Heart left ventricle (tissue), 16 donors: ENCODE results near the gene CST4. TPM values are rescaled to one million over a fixed set of nuclear protein-coding genes. Genes with fewer than 3 reads are reported as not detected.

ENCODE experiments used
- ATAC-seq, 4 donors: fragments of 200-7000 bp; cut with Tn5 transposase; one replicate each; pipeline ENCODE4 v1.9.1; 2020 to 2022; ENCODE audit warnings: moderate library complexity in 4 of 4, mild to moderate bottlenecking in 3 of 4, moderate number of reproducible peaks in 1 of 4
- DNase-seq, 5 donors: peaks; one replicate each; pipeline ENCODE4 v3.0.0-alpha.2; 2020
- H3K27ac ChIP-seq, 12 donors: fragments of 200-600 bp; sonication (generic) in 4 of 12; one replicate each; pipeline versions ENCODE4 v1.5.0 to v1.8.0; 2016 to 2022; ENCODE audit warnings: mild to moderate bottlenecking in 2 of 12
- H3K27me3 ChIP-seq, 9 donors: fragments of 200-600 bp; sonication (generic) in 2 of 9; one replicate each; pipeline versions ENCODE4 v1.5.1 to v1.8.0; 2016 to 2022; ENCODE audit warnings: mild to moderate bottlenecking in 3 of 9
- H3K36me3 ChIP-seq, 9 donors: fragments of 200-600 bp; sonication (generic) in 2 of 9; one replicate each; pipeline versions ENCODE4 v1.5.0 to v1.8.0; 2018 to 2022; ENCODE audit warnings: mild to moderate bottlenecking in 2 of 9
- H3K4me1 ChIP-seq, 12 donors: fragments of 200-600 bp; sonication (generic) in 4 of 12; one replicate each; pipeline versions ENCODE4 v1.5.0 to v1.8.0; 2016 to 2022; ENCODE audit warnings: mild to moderate bottlenecking in 3 of 12
- H3K4me3 ChIP-seq, 12 donors: fragments of 200-600 bp; sonication (generic) in 4 of 12; one replicate each; pipeline versions ENCODE4 v1.5.0 to v1.8.0; 2017 to 2022; ENCODE audit warnings: mild to moderate bottlenecking in 9 of 12, moderate library complexity in 4 of 12
- H3K9me3 ChIP-seq, 12 donors: fragments of 200-600 bp; sonication (generic) in 4 of 12; one replicate each; pipeline versions ENCODE4 v1.5.0 to v1.8.0; 2016 to 2022; ENCODE audit warnings: mild to moderate bottlenecking in 1 of 12
- POLR2A ChIP-seq, 2 donors: fragments of 450-650 bp; IDR thresholded peaks; one replicate each; pipeline ENCODE4 v1.6.1; 2017; ENCODE audit warnings: antibody characterized with exemption in 2 of 2, mild to moderate bottlenecking in 2 of 2, moderate library complexity in 2 of 2
- WGBS, 4 donors: extraction: QIAGEN DNeasy Blood & Tissue Kit in 2 of 4; methylation state at CpG; one replicate each; pipeline versions ENCODE4 v1.1.5 to v1.1.7; 2013 to 2018; 5-methylcytosine and 5-hydroxymethylcytosine counted together
- intact Hi-C, 10 donors: fragments of 100-400 bp; cut with DNase I; formaldehyde crosslinking; loops; one replicate each; pipeline versions ENCODE4 v1.11.1 to v1.14.2; 2022
- polyA plus RNA-seq, 2 donors: library from polyadenylated mRNA; stranded (reverse); fragments of 200-250 nt; gene quantifications; one replicate each; pipeline ENCODE4 v1.2.3, GENCODE V29; 2013
- total RNA-seq, 9 donors: library from RNA; depleted of rRNA in 2 of 9; stranded (reverse); fragments of >200 nt in 2 of 9; fragmentation: NEBNext Ultra II Directional in 3 of 9; extraction: Animal tissue kit (Norgen Biotek cat#: 25700) in 3 of 9; gene quantifications; one replicate each; pipeline versions ENCODE4 v1.1.0 to v1.2.4, GENCODE V29; 2016 to 2023
- TF ChIP-seq, protein P1 (sequence below), 12 donors: fragments of 200-600 bp; sonication (generic) in 4 of 12; IDR thresholded peaks; one replicate each; pipeline versions ENCODE4 v1.5.0 to v1.8.0; 2018 to 2022; ENCODE audit warnings: antibody characterized with exemption in 12 of 12, mild to moderate bottlenecking in 5 of 12
- donor health status: ischemic (EF 13 %, LVEDD 7.1; RV severe dilation, severe dysfunction).
- donor health status: healthy with polysubstance abuse.
- donor health status: DM: no; HTN: yes; CAD: no.
- donor health status: DM: no; HTN: no; CAD: no.
- donor health status: ischemic (EF 25% LVEDD 6.9; RV normal size, moderate dysfunction).
- donor health status: ischemic (EF 25% LVEDD 5.7; RV mildly dilated, moderate dysfunction).
- donor health status: healthy.
- donor health status: DM: yes; HTN: yes; CAD: no.
- donor health status: ischemic (EF 35%, LVEDD 5.7; RV mildly dilated, moderate dysfunction).
- donor health status: nonischemic (EF 11% LVEDD 7.7; RV severe dilation, severe dysfunction).
- donor health status: DM: yes; HTN: yes; CAD: no.
- donor health status: PGD.
- donor health status: ischemic (EF 29% LVEDD 5.4; RV normal size, mild dysfunction).
- donor health status: nonischemic (EF 23%, LVEDD 6.1; RV moderate dilation, normal function).

The CST4 gene
- total and polyA plus RNA-seq, 11 donors, result not detected

DNA sequence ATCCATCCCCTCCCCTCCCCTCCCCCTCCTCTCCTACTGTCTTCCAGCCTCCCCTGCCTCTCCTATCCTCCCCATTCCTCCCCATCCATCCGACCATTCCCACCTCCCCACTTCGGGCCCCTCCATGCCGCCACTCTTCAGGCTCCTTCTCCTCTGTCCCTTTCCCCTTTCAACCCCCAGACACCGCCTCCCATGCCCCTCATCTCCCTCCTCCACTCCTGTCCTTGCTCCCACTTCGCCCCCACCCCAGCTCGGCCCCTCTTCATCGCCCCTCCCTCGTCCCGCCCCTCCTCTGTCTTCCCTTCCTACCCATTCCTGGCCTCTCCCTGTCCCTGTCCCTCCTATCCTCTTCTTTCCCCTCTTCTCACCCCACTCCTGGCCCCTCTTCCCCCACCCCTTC is 50.5 kb downstream of the CST4 start:
- Histone ChIP-seq H3K27ac (peak overlapping the region in 2 of 12 donors; percentile 98 to 99), H3K4me3 (no peak overlapping the region), H3K36me3 (peaks cover 0 to 20% (median 7%) of the 10 kb centered on the region in 9 donors), H3K9me3 (no peaks in the 10 kb centered on the region), H3K4me1 (peaks cover 0 to 80% (median 36%) of the 10 kb centered on the region in 12 donors), H3K27me3 (no peaks in the 10 kb centered on the region)
- no peak for TF ChIP-seq POLR2A (IDR thresholded peaks at IDR 0.05)
- TF ChIP-seq, protein P1, sequence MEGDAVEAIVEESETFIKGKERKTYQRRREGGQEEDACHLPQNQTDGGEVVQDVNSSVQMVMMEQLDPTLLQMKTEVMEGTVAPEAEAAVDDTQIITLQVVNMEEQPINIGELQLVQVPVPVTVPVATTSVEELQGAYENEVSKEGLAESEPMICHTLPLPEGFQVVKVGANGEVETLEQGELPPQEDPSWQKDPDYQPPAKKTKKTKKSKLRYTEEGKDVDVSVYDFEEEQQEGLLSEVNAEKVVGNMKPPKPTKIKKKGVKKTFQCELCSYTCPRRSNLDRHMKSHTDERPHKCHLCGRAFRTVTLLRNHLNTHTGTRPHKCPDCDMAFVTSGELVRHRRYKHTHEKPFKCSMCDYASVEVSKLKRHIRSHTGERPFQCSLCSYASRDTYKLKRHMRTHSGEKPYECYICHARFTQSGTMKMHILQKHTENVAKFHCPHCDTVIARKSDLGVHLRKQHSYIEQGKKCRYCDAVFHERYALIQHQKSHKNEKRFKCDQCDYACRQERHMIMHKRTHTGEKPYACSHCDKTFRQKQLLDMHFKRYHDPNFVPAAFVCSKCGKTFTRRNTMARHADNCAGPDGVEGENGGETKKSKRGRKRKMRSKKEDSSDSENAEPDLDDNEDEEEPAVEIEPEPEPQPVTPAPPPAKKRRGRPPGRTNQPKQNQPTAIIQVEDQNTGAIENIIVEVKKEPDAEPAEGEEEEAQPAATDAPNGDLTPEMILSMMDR (IDR thresholded peaks at IDR 0.05), result no peak
- 70 to 76% (median 72%) methylated on average over 9 of the region's 9 CpGs for WGBS, 4 donors
- ATAC-seq, result no peak
- intact Hi-C loops, result loop anchor here in 1 of 10 donors (5.0 kb wide), 1 partner anchor 276 kb away; the partner anchor contains the start of gene GZF1
- DNase-seq, result peak in 1 of 5 donors; percentile 56

DNA sequence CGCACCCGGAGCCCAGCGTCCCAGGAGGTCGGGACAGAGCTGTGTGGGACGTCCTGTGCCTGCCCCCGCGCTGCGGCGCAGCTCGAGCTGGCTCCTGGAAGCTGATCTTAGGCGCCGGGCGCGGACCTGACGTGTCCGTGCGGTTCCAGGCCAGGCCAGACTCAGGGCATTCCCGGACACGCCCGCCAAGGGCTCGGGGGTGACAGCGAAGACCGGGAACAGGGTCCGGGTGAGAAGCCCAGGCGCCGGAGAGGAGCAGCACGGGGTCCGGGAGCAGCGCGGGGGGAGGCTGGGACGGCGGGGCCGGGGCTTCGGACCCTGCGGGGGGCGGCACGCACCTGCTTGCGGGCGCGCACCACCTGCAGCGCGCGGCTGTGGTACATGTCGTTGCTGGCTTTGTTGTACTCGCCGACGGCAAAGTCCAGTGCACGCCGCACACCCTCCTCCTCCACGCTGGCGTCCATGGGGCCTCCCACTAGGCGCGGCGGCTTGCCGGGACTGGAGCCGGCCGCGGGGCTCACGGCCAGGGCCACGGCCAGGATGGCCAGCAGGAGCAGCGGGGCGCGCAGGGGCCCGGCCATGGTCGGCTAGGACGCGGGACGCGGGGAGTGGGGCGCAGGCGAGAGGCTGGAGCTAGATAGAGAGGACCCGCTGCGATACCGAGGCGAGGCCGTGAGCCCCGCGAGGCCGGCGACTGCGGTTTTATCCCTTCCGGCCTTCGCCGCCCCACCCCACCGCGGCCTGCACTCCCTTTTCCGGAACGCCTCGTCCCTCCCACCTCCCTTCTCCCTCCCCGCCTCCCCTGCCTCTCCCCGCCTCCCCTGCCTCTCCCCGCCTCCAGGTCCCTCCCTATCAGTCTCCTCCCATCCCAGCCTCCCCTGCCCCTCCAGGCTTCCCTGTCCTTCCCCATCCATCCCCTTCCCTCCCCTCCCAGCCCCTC is 51.3 kb downstream of the CST4 start, which contains the start of gene CST3:
TSS of gene CST3 (minus strand) at position 674 of the 940 bp plus-strand sequence. CDS start at position 581, 93 bp downstream.
- Histone ChIP-seq H3K4me1 (peaks cover 0 to 80% (median 36%) of the 10 kb centered on the region in 12 donors), H3K27ac (peak within 1 kb of the TSS; percentile 87 to 100 (median 96))
- 0 to 1% (median 1%) methylated on average over 37 to 92 of the region's 92 CpGs for WGBS, 4 donors

DNA sequence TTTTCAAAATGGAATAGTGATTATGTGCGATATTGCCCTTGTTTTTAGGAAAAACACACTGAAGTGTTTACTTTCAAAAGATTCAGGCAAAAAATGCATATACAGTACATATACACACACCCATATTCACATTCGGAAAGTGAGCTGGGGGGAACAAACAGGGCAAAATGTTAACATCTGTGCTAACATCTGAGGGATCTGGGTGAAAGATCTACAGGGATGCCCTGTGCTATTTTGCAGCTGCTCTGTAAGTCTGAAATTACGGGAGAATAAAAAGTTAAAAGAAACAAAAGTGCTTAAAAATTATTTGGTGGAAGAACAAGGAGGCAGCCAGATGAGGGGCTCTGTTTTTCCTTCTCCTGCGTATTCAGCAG is 51.9 kb downstream of the CST4 start:
- DNase-seq (no peak), ATAC-seq (no peak)
- intact Hi-C loops, result loop anchor here in 3 of 10 donors (2.0 to 5.0 kb wide), 3 partner anchors 26 to 275 kb away; partner anchors contain the start of gene GZF1 (in 1 of the 3)
- Histone ChIP-seq H3K36me3 (peaks cover 0 to 31% (median 21%) of the 10 kb centered on the region in 9 donors), H3K27ac (peak overlapping the region; percentile 87 to 100 (median 96)), H3K9me3 (no peaks in the 10 kb centered on the region), H3K4me3 (peak overlapping the region; percentile 59 to 100 (median 90)), H3K27me3 (no peaks in the 10 kb centered on the region), H3K4me1 (peaks cover 0 to 80% (median 31%) of the 10 kb centered on the region in 12 donors)
- WGBS, 4 donors, result 26 to 43% (median 30%) methylated on average over 4 of the region's 4 CpGs
- TF ChIP-seq, protein P1 (IDR thresholded peaks at IDR 0.05), result no peak
- TF ChIP-seq POLR2A (IDR thresholded peaks at IDR 0.05), result no peak

More for the DNA sequence above, 51.3 kb downstream of the CST4 start, which contains the start of gene CST3:
- ATAC-seq (peak; percentile 64 to 89 (median 87)), DNase-seq (peak; percentile 93 to 95 (median 95))
- TF ChIP-seq, protein P1 (IDR thresholded peaks at IDR 0.05), result peak in 3 of 12 donors; percentile 6 to 23 (median 22)
- peak; percentile 47 to 94 for TF ChIP-seq POLR2A (IDR thresholded peaks at IDR 0.05)
- H3K36me3 ChIP-seq, result peaks cover 0 to 28% (median 15%) of the 10 kb centered on the region in 9 donors
- intact Hi-C loops, result loop anchor here in 3 of 10 donors (2.0 to 5.0 kb wide), 3 partner anchors 27 to 275 kb away; partner anchors contain the start of gene GZF1 (in 1 of the 3)
- peak within 1 kb of the TSS; percentile 59 to 100 (median 90) for H3K4me3 ChIP-seq
- H3K27me3 ChIP-seq, result no peaks in the 10 kb centered on the region
- H3K9me3 ChIP-seq, result no peaks in the 10 kb centered on the region
